Nephron progenitor cell (in vitro differentiated cells): ENCODE results near the gene HHLA2.
"Not testable (repeated sequence)": the region's sequence is repeated elsewhere in the genome, so short reads cannot be mapped to it uniquely, and the experiment has no call there.

Source experiments
- DNase-seq: peaks from one replicate; pipeline ENCODE4 v3.0.0; 2021
- H3K27ac Mint-ChIP-seq: 2 replicates; pipeline ENCODE4 v1.8.0; 2021; ENCODE audit warnings: mild to moderate bottlenecking, moderate library complexity, mixed read lengths
- H3K27me3 Mint-ChIP-seq: 2 replicates; pipeline ENCODE4 v1.8.0; 2021; ENCODE audit warnings: mild to moderate bottlenecking, low read depth, mixed read lengths; ENCODE audit not compliant: poor library complexity
- H3K36me3 Mint-ChIP-seq: 2 replicates; pipeline ENCODE4 v1.8.0; 2021; ENCODE audit warnings: low read depth, mixed read lengths
- H3K4me1 Mint-ChIP-seq: 2 replicates; pipeline ENCODE4 v1.8.0; 2021; ENCODE audit warnings: mixed read lengths
- H3K4me3 Mint-ChIP-seq: 2 replicates; pipeline ENCODE4 v1.8.0; 2021; ENCODE audit warnings: mild to moderate bottlenecking, moderate library complexity, mixed read lengths
- H3K9me3 Mint-ChIP-seq: 2 replicates; pipeline ENCODE4 v1.8.0; 2021; ENCODE audit warnings: mild to moderate bottlenecking, moderate library complexity, mixed read lengths
- CTCF ChIP-seq: fragments of 200-600 bp; sonication (generic); IDR thresholded peaks from 2 replicates; pipeline ENCODE4 v1.5.0; 2021; ENCODE audit warnings: antibody characterized with exemption

HHLA2 gene

GRCh38 chr3:108285176-108285575 is 11.2 kb upstream of the HHLA2 start:
- TF ChIP-seq CTCF = no peak

GRCh38 chr3:108287146-108287545 is 9.2 kb upstream of the HHLA2 start:
- TF ChIP-seq CTCF = no peak
- no peak for DNase-seq
- H3K36me3 Mint-ChIP-seq = no peaks in the 10 kb centered on the region
- H3K9me3 Mint-ChIP-seq = peaks cover 14% of the 10 kb centered on the region
- no peaks in the 10 kb centered on the region for H3K27me3 Mint-ChIP-seq
- H3K4me3 Mint-ChIP-seq = no peak overlapping the region
- peaks cover 6% of the 10 kb centered on the region for H3K4me1 Mint-ChIP-seq
- H3K27ac Mint-ChIP-seq = no peak overlapping the region

More at GRCh38 chr3:108285176-108285575, 11.2 kb upstream of the HHLA2 start:
- peaks cover 12% of the 10 kb centered on the region for H3K9me3 Mint-ChIP-seq
- H3K4me3 Mint-ChIP-seq = no peak overlapping the region
- H3K4me1 Mint-ChIP-seq = peaks cover 6% of the 10 kb centered on the region
- no peak overlapping the region for H3K27ac Mint-ChIP-seq
- no peaks in the 10 kb centered on the region for H3K27me3 Mint-ChIP-seq
- H3K36me3 Mint-ChIP-seq = no peaks in the 10 kb centered on the region
- DNase-seq = no peak

GRCh38 chr3:108288193-108288592 is 8.2 kb upstream of the HHLA2 start:
- not testable (repeated sequence) for DNase-seq, H3K27ac Mint-ChIP-seq, H3K36me3 Mint-ChIP-seq, H3K27me3 Mint-ChIP-seq, H3K4me3 Mint-ChIP-seq, H3K4me1 Mint-ChIP-seq
- peaks cover 14% of the 10 kb centered on the region for H3K9me3 Mint-ChIP-seq

GRCh38 chr3:108289159-108289558 is 7.2 kb upstream of the HHLA2 start:
- H3K27ac Mint-ChIP-seq = no peak overlapping the region
- no peaks in the 10 kb centered on the region for H3K27me3 Mint-ChIP-seq
- no peaks in the 10 kb centered on the region for H3K36me3 Mint-ChIP-seq
- H3K9me3 Mint-ChIP-seq = peaks cover 14% of the 10 kb centered on the region
- no peak overlapping the region for H3K4me3 Mint-ChIP-seq
- no peak for DNase-seq
- no peak for TF ChIP-seq CTCF
- H3K4me1 Mint-ChIP-seq = no peaks in the 10 kb centered on the region

GRCh38 chr3:108292450-108292849 is 3.9 kb upstream of the HHLA2 start:
- H3K4me3 Mint-ChIP-seq = no peak overlapping the region
- peaks cover 14% of the 10 kb centered on the region for H3K9me3 Mint-ChIP-seq
- no peak overlapping the region for H3K27ac Mint-ChIP-seq
- H3K36me3 Mint-ChIP-seq = no peaks in the 10 kb centered on the region
- H3K27me3 Mint-ChIP-seq = no peaks in the 10 kb centered on the region
- DNase-seq = no peak
- TF ChIP-seq CTCF = no peak
- no peaks in the 10 kb centered on the region for H3K4me1 Mint-ChIP-seq

GRCh38 chr3:108292905-108293328 is 3.4 kb upstream of the HHLA2 start:
- H3K4me1 Mint-ChIP-seq = no peaks in the 10 kb centered on the region
- no peak overlapping the region for H3K4me3 Mint-ChIP-seq
- H3K27me3 Mint-ChIP-seq = no peaks in the 10 kb centered on the region
- DNase-seq = no peak
- H3K36me3 Mint-ChIP-seq = no peaks in the 10 kb centered on the region
- peaks cover 14% of the 10 kb centered on the region for H3K9me3 Mint-ChIP-seq
- TF ChIP-seq CTCF = no peak
- no peak overlapping the region for H3K27ac Mint-ChIP-seq
